K562 (cell line): Measurements from ENCODE around the gene CRABP2. TPM values are rescaled to one million over a fixed set of nuclear protein-coding genes. Genes with fewer than 3 reads are reported as not detected.
A peak's percentile ranks its signal among the peaks of the same experiment; 100 is the strongest.

Experiments
- ARNT ChIP-seq, 2 experiments: fragments of 450-650 bp; IDR thresholded peaks; 2 replicates each; pipeline ENCODE4 v1.6.1; 2016; ENCODE audit warnings: mild to moderate bottlenecking in 1 of 2
- GTF2F1 ChIP-seq: IDR thresholded peaks from 2 replicates; pipeline ENCODE4 v1.6.1; 2011; ENCODE audit warnings: low read depth, low read length, improper control_type of control experiment
- NCOA1 ChIP-seq: fragments of 450-650 bp; IDR thresholded peaks from 2 replicates; pipeline ENCODE4 v1.6.1; 2016; ENCODE audit warnings: low read depth
- POLR3G ChIP-seq: IDR thresholded peaks from 2 replicates; pipeline ENCODE4 v1.6.1; 2011; ENCODE audit not compliant: insufficient read length, insufficient replicate concordance; ENCODE audit errors: extremely low read depth
- SIN3A ChIP-seq, 2 experiments: fragments of 150-350 bp in 1 of 2; IDR thresholded peaks; 2 replicates each; pipeline ENCODE4 v1.6.1; 2011 to 2016; ENCODE audit warnings: borderline replicate concordance in 2 of 2, low read depth in 2 of 2, low read length in 2 of 2, mild to moderate bottlenecking in 2 of 2, moderate library complexity in 2 of 2; ENCODE audit not compliant: control insufficient read depth in 1 of 2
- TAF7 ChIP-seq: fragments of 450-650 bp; IDR thresholded peaks from 2 replicates; pipeline ENCODE4 v1.6.1; 2016; ENCODE audit warnings: missing genetic modification characterization, missing compliant biosample characterization
- TRIM28 ChIP-seq: fragments of 450-650 bp; IDR thresholded peaks from 2 replicates; pipeline ENCODE4 v1.6.1; 2017
- ZFP1 ChIP-seq: fragments of 450-650 bp; formaldehyde crosslinking; IDR thresholded peaks from 2 replicates; pipeline ENCODE4 v1.4.0; 2020; ENCODE audit warnings: mild to moderate bottlenecking, mixed read lengths
- ZNF12 ChIP-seq: sonication (generic); formaldehyde crosslinking; IDR thresholded peaks from 2 replicates; pipeline ENCODE4 v1.4.0; 2020; ENCODE audit warnings: mild to moderate bottlenecking, missing genetic modification reagents
- polyA plus RNA-seq, 8 experiments: library from polyadenylated mRNA; depleted of rRNA in 4 of 8; stranded (reverse) in 5 of 8; unstranded in 3 of 8; fragments of >200 nt; fragmentation: Nextera tagmentation in 2 of 8; fragmentation: Illumina TruSeq in 1 of 8; extraction: Ambion mirVana in 2 of 8; extraction: Trizol in 1 of 8; gene quantifications; 2 replicates each; pipeline versions ENCODE4 v1.2.1 to v1.2.3, GENCODE V29; 2011 to 2014; ENCODE audit warnings: inconsistent platforms in 1 of 8, missing spikeins in 1 of 8
- total RNA-seq, 7 experiments: library from RNA; depleted of rRNA in 6 of 7; stranded (reverse); fragments of >200 nt in 6 of 7; fragmentation: Illumina TruSeq in 2 of 7; extraction: Trizol in 2 of 7; gene quantifications; 2 replicates each; pipeline versions ENCODE4 v1.2.1 to v1.2.3, GENCODE V29; 2011 to 2021; ENCODE audit warnings: low replicate concordance in 1 of 7
- TF ChIP-seq, protein P1 (sequence below): fragments of 450-650 bp; formaldehyde crosslinking; conservative IDR thresholded peaks from 2 replicates; pipeline ENCODE4 v1.4.0; 2022; ENCODE audit warnings: mild to moderate bottlenecking, missing genetic modification characterization
- TF ChIP-seq, protein P2 (sequence below): fragments of 450-650 bp; IDR thresholded peaks from 2 replicates; pipeline ENCODE4 v1.6.1; 2016; ENCODE audit warnings: mild to moderate bottlenecking, moderate library complexity
- TF ChIP-seq, protein P3 (sequence below): fragments of 450-650 bp; IDR thresholded peaks from 2 replicates; pipeline ENCODE4 v1.6.1; 2016; ENCODE audit warnings: low read depth, mild to moderate bottlenecking, moderate library complexity
- TF ChIP-seq, protein P4 (sequence below): sonication (generic); formaldehyde crosslinking; IDR thresholded peaks from 2 replicates; pipeline ENCODE4 v1.9.0; 2022; ENCODE audit warnings: mild to moderate bottlenecking, missing genetic modification reagents

The CRABP2 gene
- total and polyA plus RNA-seq, 9 of the 15 experiments (the other 6 are each of a cell fraction or from before 2014, with no cell fraction given) = 0.30 to 2.5 (median 0.82) TPM

DNA sequence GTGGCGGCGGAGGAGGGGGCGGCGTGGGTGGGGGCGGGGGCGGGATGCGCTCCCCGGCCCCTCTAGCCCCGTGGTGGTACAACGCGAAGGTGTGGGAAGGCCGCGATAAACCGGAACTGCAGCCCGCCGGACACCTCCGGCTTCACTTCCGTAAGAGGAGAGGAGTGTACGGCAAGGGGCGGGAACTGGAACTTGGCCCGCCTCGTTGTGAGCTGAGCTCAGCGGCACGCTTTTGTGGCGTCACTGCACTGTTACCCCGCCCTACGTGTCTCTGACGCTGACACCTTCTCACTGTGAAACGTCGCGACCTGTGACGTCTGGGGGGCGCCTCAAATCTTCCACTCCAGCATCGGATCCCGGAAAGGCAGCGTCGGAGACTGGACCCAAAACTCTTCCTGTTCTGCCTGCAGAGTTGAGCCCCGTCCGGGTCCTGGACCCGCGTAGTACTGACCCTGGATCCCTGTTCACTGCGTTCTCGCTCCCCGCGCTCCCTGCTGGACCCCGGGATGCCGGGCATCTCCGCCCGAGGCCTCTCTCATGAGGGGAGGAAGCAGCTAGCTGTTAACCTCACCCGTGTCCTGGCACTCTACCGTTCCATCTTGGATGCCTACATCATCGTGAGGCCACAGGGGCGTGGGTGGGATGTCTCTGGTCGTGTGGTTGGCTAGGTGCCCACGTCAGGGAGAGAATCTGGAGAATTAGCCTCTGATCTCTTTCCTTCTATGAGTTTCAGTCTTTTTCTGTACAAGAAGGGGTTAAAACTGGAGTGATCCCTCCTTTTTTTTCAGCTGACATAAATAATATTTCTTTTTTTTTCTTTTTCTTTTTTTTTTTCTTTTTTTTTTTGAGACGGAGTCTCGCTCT lies 23.4 kb upstream of the CRABP2 start, which contains the start of gene ISG20L2 (continued):
- TF ChIP-seq ZFP1 (CRISPR knock-in tag) (no peak), ARNT (IDR thresholded peaks at IDR 0.05) (no peak), SIN3A (IDR thresholded peaks at IDR 0.05; ENCODE audit: borderline replicate concordance in 2 of 2, control insufficient read depth in 1 of 2, low read depth in 2 of 2, low read length in 2 of 2) (peak in 1 of 2 experiments; percentile 59; a peak in 1 of 4 replicates), GTF2F1 (0 out of 2 replicates have a peak, but pooled peaks have one; percentile 55), NCOA1 (peak; percentile 98), POLR3G (no peak), TRIM28 (0 out of 2 replicates have a peak, but pooled peaks have one; percentile 55), TAF7 (tag) (no peak), ZNF12 (CRISPR knock-in tag) (no peak)
- TF ChIP-seq, protein P1, sequence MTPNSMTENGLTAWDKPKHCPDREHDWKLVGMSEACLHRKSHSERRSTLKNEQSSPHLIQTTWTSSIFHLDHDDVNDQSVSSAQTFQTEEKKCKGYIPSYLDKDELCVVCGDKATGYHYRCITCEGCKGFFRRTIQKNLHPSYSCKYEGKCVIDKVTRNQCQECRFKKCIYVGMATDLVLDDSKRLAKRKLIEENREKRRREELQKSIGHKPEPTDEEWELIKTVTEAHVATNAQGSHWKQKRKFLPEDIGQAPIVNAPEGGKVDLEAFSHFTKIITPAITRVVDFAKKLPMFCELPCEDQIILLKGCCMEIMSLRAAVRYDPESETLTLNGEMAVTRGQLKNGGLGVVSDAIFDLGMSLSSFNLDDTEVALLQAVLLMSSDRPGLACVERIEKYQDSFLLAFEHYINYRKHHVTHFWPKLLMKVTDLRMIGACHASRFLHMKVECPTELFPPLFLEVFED = no peak
- TF ChIP-seq, protein P2, sequence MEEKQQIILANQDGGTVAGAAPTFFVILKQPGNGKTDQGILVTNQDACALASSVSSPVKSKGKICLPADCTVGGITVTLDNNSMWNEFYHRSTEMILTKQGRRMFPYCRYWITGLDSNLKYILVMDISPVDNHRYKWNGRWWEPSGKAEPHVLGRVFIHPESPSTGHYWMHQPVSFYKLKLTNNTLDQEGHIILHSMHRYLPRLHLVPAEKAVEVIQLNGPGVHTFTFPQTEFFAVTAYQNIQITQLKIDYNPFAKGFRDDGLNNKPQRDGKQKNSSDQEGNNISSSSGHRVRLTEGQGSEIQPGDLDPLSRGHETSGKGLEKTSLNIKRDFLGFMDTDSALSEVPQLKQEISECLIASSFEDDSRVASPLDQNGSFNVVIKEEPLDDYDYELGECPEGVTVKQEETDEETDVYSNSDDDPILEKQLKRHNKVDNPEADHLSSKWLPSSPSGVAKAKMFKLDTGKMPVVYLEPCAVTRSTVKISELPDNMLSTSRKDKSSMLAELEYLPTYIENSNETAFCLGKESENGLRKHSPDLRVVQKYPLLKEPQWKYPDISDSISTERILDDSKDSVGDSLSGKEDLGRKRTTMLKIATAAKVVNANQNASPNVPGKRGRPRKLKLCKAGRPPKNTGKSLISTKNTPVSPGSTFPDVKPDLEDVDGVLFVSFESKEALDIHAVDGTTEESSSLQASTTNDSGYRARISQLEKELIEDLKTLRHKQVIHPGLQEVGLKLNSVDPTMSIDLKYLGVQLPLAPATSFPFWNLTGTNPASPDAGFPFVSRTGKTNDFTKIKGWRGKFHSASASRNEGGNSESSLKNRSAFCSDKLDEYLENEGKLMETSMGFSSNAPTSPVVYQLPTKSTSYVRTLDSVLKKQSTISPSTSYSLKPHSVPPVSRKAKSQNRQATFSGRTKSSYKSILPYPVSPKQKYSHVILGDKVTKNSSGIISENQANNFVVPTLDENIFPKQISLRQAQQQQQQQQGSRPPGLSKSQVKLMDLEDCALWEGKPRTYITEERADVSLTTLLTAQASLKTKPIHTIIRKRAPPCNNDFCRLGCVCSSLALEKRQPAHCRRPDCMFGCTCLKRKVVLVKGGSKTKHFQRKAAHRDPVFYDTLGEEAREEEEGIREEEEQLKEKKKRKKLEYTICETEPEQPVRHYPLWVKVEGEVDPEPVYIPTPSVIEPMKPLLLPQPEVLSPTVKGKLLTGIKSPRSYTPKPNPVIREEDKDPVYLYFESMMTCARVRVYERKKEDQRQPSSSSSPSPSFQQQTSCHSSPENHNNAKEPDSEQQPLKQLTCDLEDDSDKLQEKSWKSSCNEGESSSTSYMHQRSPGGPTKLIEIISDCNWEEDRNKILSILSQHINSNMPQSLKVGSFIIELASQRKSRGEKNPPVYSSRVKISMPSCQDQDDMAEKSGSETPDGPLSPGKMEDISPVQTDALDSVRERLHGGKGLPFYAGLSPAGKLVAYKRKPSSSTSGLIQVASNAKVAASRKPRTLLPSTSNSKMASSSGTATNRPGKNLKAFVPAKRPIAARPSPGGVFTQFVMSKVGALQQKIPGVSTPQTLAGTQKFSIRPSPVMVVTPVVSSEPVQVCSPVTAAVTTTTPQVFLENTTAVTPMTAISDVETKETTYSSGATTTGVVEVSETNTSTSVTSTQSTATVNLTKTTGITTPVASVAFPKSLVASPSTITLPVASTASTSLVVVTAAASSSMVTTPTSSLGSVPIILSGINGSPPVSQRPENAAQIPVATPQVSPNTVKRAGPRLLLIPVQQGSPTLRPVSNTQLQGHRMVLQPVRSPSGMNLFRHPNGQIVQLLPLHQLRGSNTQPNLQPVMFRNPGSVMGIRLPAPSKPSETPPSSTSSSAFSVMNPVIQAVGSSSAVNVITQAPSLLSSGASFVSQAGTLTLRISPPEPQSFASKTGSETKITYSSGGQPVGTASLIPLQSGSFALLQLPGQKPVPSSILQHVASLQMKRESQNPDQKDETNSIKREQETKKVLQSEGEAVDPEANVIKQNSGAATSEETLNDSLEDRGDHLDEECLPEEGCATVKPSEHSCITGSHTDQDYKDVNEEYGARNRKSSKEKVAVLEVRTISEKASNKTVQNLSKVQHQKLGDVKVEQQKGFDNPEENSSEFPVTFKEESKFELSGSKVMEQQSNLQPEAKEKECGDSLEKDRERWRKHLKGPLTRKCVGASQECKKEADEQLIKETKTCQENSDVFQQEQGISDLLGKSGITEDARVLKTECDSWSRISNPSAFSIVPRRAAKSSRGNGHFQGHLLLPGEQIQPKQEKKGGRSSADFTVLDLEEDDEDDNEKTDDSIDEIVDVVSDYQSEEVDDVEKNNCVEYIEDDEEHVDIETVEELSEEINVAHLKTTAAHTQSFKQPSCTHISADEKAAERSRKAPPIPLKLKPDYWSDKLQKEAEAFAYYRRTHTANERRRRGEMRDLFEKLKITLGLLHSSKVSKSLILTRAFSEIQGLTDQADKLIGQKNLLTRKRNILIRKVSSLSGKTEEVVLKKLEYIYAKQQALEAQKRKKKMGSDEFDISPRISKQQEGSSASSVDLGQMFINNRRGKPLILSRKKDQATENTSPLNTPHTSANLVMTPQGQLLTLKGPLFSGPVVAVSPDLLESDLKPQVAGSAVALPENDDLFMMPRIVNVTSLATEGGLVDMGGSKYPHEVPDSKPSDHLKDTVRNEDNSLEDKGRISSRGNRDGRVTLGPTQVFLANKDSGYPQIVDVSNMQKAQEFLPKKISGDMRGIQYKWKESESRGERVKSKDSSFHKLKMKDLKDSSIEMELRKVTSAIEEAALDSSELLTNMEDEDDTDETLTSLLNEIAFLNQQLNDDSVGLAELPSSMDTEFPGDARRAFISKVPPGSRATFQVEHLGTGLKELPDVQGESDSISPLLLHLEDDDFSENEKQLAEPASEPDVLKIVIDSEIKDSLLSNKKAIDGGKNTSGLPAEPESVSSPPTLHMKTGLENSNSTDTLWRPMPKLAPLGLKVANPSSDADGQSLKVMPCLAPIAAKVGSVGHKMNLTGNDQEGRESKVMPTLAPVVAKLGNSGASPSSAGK = no peak
- TF ChIP-seq, protein P3, sequence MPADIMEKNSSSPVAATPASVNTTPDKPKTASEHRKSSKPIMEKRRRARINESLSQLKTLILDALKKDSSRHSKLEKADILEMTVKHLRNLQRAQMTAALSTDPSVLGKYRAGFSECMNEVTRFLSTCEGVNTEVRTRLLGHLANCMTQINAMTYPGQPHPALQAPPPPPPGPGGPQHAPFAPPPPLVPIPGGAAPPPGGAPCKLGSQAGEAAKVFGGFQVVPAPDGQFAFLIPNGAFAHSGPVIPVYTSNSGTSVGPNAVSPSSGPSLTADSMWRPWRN = no peak
- TF ChIP-seq, protein P4, sequence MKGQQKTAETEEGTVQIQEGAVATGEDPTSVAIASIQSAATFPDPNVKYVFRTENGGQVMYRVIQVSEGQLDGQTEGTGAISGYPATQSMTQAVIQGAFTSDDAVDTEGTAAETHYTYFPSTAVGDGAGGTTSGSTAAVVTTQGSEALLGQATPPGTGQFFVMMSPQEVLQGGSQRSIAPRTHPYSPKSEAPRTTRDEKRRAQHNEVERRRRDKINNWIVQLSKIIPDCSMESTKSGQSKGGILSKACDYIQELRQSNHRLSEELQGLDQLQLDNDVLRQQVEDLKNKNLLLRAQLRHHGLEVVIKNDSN (CRISPR knock-in tag) = peak; percentile 31; the same call in 1 of the 2 replicates
